ENCODE results near the gene GAS7.

Gene GAS7

DNA sequence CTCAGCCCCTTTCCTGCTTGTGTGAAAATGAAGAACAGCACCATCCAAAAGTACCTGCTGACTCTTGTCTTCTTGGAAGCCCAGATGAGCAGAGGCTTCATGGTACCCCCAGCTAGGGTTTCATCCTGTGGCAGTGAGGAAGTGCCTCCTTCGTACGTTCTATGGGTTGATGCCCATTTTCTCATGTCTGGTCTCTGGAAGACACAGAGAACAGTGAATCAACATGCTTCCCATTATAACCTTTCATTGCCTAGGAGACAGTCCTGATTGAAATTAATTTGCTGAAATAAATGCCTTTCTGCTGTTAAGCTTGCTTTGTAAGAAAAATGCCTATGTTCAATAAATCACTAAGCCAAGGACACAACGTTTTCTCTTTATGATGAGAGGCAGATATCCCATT is 329.9 kb downstream of the GAS7 start:
- no peak for DNase-seq

DNA sequence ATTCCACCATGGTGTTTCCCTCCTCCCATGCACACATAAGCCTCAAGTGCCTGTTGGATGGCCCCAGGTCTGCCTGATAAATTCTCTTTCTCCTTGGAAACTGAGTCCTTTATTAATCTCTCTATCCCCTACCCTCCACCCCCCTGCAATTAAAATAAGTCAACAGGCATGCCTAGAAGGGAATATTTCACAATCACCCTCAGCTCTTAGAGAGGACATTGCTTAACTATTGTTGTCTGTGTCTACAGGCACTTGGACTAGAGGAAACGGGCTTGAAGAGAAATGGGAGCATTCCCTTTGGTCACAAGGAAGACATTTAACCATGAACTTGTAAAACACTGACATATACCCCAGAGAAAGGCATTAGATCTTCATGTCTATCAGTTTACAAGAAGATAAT is 332.8 kb downstream of the GAS7 start:
- DNase-seq = no peak

DNA sequence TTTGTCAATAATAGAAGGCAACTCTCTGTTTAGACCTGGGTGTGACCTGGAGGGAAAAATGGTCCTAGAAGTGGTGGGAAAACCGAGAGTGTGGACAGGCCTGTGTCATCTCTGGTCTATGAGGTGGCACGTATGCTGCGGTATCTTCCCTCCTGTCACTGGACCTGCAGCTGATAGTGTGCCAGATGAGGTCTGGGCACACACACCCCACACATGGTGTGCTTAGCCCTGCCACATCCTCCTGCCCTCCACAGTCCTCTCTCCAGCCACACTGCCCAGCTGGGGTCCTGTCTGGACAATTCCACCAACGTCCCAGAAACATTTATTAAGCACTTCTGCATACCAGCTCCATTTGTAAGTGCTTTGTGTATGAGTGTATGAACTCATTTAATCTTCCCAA is 335.5 kb downstream of the GAS7 start:
- no peak for DNase-seq

DNA sequence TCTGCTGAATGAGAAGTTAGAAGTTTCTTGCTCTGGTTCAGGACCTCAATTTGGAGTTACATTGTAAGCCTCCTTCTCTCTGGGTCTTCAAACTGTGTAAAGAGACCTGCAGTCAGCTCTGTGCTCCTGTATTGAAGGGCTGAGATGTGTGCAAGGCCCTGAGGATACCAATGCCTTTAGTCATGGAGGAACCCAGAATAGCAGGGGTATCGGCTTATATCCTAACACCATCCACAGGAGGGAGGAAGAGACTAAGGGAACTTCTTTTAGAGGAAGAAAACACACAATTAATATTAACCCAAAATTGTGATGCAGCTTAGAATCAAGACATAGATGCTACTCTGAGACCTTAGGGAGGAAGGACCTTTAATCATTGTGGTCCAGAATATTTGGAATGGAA is 336.2 kb downstream of the GAS7 start:
- no peak for DNase-seq

DNA sequence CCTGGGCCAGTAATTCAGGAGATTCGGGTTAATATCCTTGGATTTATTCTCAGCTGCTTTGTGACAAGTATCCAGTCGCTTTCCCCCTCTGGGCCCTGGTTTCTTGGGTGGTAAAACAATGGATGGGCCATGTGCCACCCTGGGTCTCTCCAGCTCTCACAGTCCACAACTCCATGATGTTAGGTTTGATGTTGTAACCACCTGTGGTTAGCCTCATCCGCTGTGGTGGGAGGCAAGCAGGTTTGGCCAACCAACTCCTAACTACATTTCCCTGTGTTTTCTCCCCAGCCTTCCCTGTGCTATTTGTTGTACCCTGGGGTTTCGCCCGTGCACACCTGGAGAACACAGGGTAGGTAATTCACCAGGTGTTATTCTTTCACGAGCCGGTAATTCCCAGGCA is 337.6 kb downstream of the GAS7 start:
- DNase-seq = no peak

All from NK-92 treated with Interleukin-12 subunit alpha and Interleukin-12 subunit beta, amount 100 ng/mL, for 24 hours (cell line).